Lower lobe of right lung (tissue), 2 donors: ENCODE data around the gene BTN3A1. TPM values are rescaled to one million over a fixed set of nuclear protein-coding genes. Genes with fewer than 3 reads are reported as not detected.

ENCODE experiments used
- ATAC-seq, 2 donors: fragments of 200-7000 bp; cut with Tn5 transposase; one replicate each; pipeline ENCODE4 v1.9.1; 2020 to 2022; ENCODE audit warnings: mild to moderate bottlenecking in 2 of 2, moderate library complexity in 2 of 2
- DNase-seq: peaks from one replicate; pipeline ENCODE4 v3.0.0-alpha.2; 2020
- H3K27ac ChIP-seq: fragments of 200-600 bp; one replicate; pipeline ENCODE4 v1.8.0; 2022
- H3K27me3 ChIP-seq: fragments of 200-600 bp; one replicate; pipeline ENCODE4 v1.8.0; 2022; ENCODE audit warnings: low read depth
- H3K36me3 ChIP-seq: fragments of 200-600 bp; one replicate; pipeline ENCODE4 v1.8.0; 2022; ENCODE audit warnings: mild to moderate bottlenecking
- H3K4me1 ChIP-seq: fragments of 200-600 bp; one replicate; pipeline ENCODE4 v1.8.0; 2022
- H3K4me3 ChIP-seq: fragments of 200-600 bp; one replicate; pipeline ENCODE4 v1.8.0; 2022; ENCODE audit warnings: mild to moderate bottlenecking
- H3K9me3 ChIP-seq: fragments of 200-600 bp; one replicate; pipeline ENCODE4 v1.8.0; 2022
- intact Hi-C: fragments of 100-400 bp; cut with DNase I; formaldehyde crosslinking; loops from one replicate; pipeline ENCODE4 v1.11.0; 2022
- total RNA-seq: library from RNA; stranded (reverse); fragmentation: NEBNext Ultra II Directional; extraction: Animal tissue kit (Norgen Biotek cat#: 25700); gene quantifications from one replicate; pipeline ENCODE4 v1.2.1, GENCODE V29; 2021
- TF ChIP-seq, protein P1 (sequence below): fragments of 200-600 bp; IDR thresholded peaks from one replicate; pipeline ENCODE4 v1.8.0; 2022; ENCODE audit warnings: antibody characterized with exemption, mild to moderate bottlenecking
- donor health status: DM: no; HTN: yes; CAD: no; lungs with severe emphysema.

The BTN3A1 gene
- total RNA-seq, 1 donor from 2014 or later = 53.2 TPM

DNA sequence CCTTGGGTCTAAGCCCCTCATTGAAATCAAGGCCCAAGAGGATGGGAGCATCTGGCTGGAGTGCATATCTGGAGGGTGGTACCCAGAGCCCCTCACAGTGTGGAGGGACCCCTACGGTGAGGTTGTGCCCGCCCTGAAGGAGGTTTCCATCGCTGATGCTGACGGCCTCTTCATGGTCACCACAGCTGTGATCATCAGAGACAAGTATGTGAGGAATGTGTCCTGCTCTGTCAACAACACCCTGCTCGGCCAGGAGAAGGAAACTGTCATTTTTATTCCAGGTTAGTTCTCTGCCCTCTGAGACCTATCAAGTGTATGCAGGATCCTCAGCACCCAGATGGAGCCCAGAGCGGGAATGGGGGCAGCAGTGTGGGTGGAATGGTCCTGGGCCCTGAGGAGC, 14.1 kb upstream of the BTN3A1 start:
- intact Hi-C loops = no loop called here
- Histone ChIP-seq H3K4me3 (no peak overlapping the region), H3K36me3 (peaks cover 43% of the 10 kb centered on the region), H3K27ac (no peak overlapping the region), H3K4me1 (peaks cover 19% of the 10 kb centered on the region), H3K27me3 (no peaks in the 10 kb centered on the region), H3K9me3 (no peaks in the 10 kb centered on the region)
- TF ChIP-seq, protein P1, sequence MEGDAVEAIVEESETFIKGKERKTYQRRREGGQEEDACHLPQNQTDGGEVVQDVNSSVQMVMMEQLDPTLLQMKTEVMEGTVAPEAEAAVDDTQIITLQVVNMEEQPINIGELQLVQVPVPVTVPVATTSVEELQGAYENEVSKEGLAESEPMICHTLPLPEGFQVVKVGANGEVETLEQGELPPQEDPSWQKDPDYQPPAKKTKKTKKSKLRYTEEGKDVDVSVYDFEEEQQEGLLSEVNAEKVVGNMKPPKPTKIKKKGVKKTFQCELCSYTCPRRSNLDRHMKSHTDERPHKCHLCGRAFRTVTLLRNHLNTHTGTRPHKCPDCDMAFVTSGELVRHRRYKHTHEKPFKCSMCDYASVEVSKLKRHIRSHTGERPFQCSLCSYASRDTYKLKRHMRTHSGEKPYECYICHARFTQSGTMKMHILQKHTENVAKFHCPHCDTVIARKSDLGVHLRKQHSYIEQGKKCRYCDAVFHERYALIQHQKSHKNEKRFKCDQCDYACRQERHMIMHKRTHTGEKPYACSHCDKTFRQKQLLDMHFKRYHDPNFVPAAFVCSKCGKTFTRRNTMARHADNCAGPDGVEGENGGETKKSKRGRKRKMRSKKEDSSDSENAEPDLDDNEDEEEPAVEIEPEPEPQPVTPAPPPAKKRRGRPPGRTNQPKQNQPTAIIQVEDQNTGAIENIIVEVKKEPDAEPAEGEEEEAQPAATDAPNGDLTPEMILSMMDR = no peak
- no peak for ATAC-seq
- DNase-seq = no peak

DNA sequence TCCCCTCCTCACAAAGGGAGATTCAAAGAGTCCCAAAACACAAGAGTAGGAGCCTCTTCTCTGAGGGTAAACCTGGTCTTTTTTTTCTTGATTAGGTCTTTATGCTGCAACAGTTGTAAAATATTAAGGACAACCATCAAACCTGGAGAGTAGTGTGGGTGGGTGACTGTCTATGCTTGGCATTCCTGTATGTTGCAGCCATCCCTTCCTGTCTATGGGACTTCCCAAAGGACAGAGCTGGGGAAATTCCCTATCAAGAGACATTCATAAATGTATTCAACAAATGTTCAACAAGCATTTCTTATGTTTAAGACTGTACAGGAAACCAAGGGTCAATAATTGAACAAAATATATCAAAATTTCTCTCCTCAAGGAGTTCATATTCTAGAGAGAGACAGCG, 13.6 kb upstream of the BTN3A1 start:
- TF ChIP-seq, protein P1 = no peak
- H3K27ac ChIP-seq = no peak overlapping the region
- no peak for DNase-seq
- H3K36me3 ChIP-seq = peaks cover 43% of the 10 kb centered on the region
- intact Hi-C loops = no loop called here
- H3K9me3 ChIP-seq = no peaks in the 10 kb centered on the region
- H3K4me1 ChIP-seq = peaks cover 19% of the 10 kb centered on the region
- H3K27me3 ChIP-seq = no peaks in the 10 kb centered on the region
- ATAC-seq = no peak
- no peak overlapping the region for H3K4me3 ChIP-seq

DNA sequence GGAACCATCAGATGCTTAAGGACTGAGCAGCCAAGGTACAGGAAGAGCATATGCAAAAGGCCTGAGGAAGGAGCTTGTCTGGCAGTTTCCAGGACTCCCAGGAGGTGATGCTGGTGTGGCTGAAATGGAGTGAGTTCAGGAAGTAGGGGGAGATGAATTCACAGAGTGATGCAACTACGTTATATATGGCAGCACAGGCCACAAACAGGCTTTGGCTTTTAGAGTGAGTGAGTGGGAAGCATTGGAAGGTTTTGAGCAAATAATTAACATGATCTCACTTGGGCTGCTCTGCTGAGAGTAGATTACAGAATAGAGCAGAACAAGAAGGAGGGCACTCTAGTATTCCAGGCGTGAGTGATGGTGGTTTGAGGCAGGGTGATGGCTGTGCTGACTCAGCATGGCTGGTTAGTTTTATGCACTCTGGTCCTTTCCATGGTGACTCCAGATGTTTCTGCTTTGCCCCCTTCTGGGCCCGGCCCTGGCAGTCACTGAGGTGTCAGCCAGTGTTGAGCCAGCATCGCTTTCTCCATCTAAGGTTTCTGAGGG, 12.7 kb upstream of the BTN3A1 start:
- Histone ChIP-seq H3K4me1 (peaks cover 17% of the 10 kb centered on the region), H3K4me3 (no peak overlapping the region), H3K27ac (no peak overlapping the region), H3K9me3 (no peaks in the 10 kb centered on the region), H3K36me3 (peaks cover 43% of the 10 kb centered on the region), H3K27me3 (no peaks in the 10 kb centered on the region)
- intact Hi-C loops = no loop called here
- DNase-seq (no peak), ATAC-seq (no peak)
- TF ChIP-seq, protein P1 = no peak

DNA sequence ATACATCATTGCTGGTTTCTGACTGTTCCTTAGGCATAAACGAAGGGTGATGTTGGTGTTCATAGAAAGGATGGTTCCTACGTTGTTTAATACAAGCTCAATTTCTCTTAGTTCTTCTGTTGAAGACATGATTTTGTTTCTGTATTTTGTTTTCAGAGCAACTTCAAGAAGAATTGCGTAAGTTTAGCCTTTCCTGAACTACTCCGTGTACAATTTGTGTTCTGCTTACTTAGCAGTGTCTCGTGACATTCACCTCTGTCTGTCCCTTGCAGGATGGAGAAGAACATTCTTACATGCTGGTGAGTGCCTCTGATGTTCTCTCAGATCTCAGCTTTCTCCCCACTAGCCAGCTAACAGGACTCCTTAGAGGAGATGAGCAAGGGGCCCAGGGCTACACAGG, 11.5 kb upstream of the BTN3A1 start:
- H3K36me3 ChIP-seq = peaks cover 43% of the 10 kb centered on the region
- intact Hi-C loops = no loop called here
- H3K27me3 ChIP-seq = no peaks in the 10 kb centered on the region
- no peak for ATAC-seq
- no peak overlapping the region for H3K27ac ChIP-seq
- H3K4me3 ChIP-seq = no peak overlapping the region
- no peaks in the 10 kb centered on the region for H3K9me3 ChIP-seq
- peaks cover 8% of the 10 kb centered on the region for H3K4me1 ChIP-seq
- TF ChIP-seq, protein P1 = no peak
- DNase-seq = no peak

DNA sequence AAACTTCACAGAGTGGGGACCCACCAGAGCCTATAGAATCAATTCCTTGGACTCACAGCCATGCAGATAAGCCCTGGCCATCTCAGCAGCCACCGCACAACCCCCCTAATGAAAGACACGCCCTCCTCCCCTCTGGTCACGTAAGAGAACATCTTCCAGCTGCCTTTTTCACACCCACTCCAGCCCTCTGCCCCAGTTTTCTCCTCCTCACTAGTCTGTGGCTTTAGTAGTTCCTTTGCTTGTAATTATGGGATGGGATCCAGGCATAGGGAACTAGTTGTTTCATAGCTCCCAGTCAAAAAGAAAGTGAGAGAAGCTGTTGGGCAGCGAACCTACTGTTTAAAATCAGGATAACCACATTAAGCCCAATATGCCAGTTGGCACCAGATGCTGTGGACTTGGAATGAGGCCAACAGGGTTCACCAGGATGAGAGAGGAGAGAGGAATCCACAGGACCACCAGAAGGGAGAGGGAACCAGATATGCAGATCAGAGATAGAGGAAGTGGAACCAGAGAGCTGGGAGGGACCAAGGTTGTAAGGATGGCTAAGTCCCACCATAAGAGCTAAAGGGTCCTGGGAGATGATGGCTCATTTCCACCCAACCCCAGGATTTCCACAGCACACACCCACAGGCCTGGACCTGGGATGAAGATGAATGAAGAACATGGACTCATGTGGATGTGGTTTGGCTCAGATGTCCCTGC, 9.0 kb upstream of the BTN3A1 start:
- H3K27me3 ChIP-seq = no peaks in the 10 kb centered on the region
- peaks cover 38% of the 10 kb centered on the region for H3K36me3 ChIP-seq
- H3K9me3 ChIP-seq = no peaks in the 10 kb centered on the region
- H3K27ac ChIP-seq = no peak overlapping the region
- intact Hi-C loops = no loop called here
- DNase-seq (peak; percentile 68), ATAC-seq (peak; percentile 57 to 69)
- H3K4me1 ChIP-seq = peaks cover 5% of the 10 kb centered on the region
- TF ChIP-seq, protein P1 = no peak
- no peak overlapping the region for H3K4me3 ChIP-seq
